HepG2 (cell line): ENCODE data around the gene RPL6. TPM values are rescaled to one million over a fixed set of nuclear protein-coding genes. Genes with fewer than 3 reads are reported as not detected.

Source experiments
- ETS1 ChIP-seq: sonication (generic); formaldehyde crosslinking; IDR thresholded peaks from 2 replicates; pipeline ENCODE4 v1.4.0; 2020; ENCODE audit warnings: missing genetic modification reagents
- FLYWCH1 ChIP-seq: sonication (generic); formaldehyde crosslinking; IDR thresholded peaks from 2 replicates; pipeline ENCODE4 v1.8.1; 2023; ENCODE audit warnings: mild to moderate bottlenecking, missing genetic modification reagents
- MED8 ChIP-seq: sonication (generic); formaldehyde crosslinking; IDR thresholded peaks from 2 replicates; pipeline ENCODE4 v1.8.1; 2023; ENCODE audit warnings: mild to moderate bottlenecking, missing genetic modification reagents; ENCODE audit not compliant: insufficient replicate concordance
- REPIN1 ChIP-seq: sonication (generic); formaldehyde crosslinking; IDR thresholded peaks from 2 replicates; pipeline ENCODE4 v1.8.0; 2022; ENCODE audit warnings: missing genetic modification reagents, low read depth, mild to moderate bottlenecking, borderline replicate concordance
- SP1 ChIP-seq, 2 experiments: fragments of 450-650 bp in 1 of 2; sonication (generic) in 1 of 2; formaldehyde crosslinking in 1 of 2; IDR thresholded peaks; 2 replicates each; pipeline versions ENCODE4 v1.4.0 to v1.6.1; 2016 to 2020; ENCODE audit warnings: missing genetic modification reagents in 1 of 2
- SP140L ChIP-seq: sonication (generic); formaldehyde crosslinking; IDR thresholded peaks from 2 replicates; pipeline ENCODE4 v1.4.0; 2020; ENCODE audit warnings: missing genetic modification reagents, borderline replicate concordance
- TFDP1 ChIP-seq: IDR thresholded peaks from 2 replicates; pipeline ENCODE4 v1.6.1; 2016; ENCODE audit warnings: missing compliant biosample characterization, missing genetic modification reagents, borderline replicate concordance
- U2AF2 ChIP-seq: fragments of 200-400 bp; formaldehyde crosslinking; IDR thresholded peaks from 2 replicates; pipeline ENCODE4 v1.6.1; 2017; ENCODE audit warnings: low read depth, mild to moderate bottlenecking, low read length
- ZC3H13 ChIP-seq: sonication (generic); formaldehyde crosslinking; IDR thresholded peaks from 2 replicates; pipeline ENCODE4 v1.8.1; 2023; ENCODE audit warnings: mild to moderate bottlenecking, missing genetic modification reagents, moderate library complexity
- ZFP62 ChIP-seq: sonication (generic); formaldehyde crosslinking; IDR thresholded peaks from 2 replicates; pipeline ENCODE4 v1.4.0; 2020; ENCODE audit warnings: missing genetic modification reagents
- ZFP82 ChIP-seq: sonication (generic); formaldehyde crosslinking; IDR thresholded peaks from 2 replicates; pipeline ENCODE4 v1.5.1; 2020; ENCODE audit warnings: mild to moderate bottlenecking, missing genetic modification reagents, borderline replicate concordance
- ZNF138 ChIP-seq: sonication (generic); formaldehyde crosslinking; IDR thresholded peaks from 2 replicates; pipeline ENCODE4 v1.5.0; 2020; ENCODE audit warnings: mild to moderate bottlenecking, low read depth, missing genetic modification reagents
- ZNF709 ChIP-seq: sonication (generic); formaldehyde crosslinking; IDR thresholded peaks from 2 replicates; pipeline ENCODE4 v1.5.0; 2020; ENCODE audit warnings: mild to moderate bottlenecking, missing genetic modification reagents
- ZNF775 ChIP-seq: sonication (generic); formaldehyde crosslinking; IDR thresholded peaks from 2 replicates; pipeline ENCODE4 v1.4.0; 2020; ENCODE audit warnings: missing genetic modification reagents, mild to moderate bottlenecking, moderate library complexity, borderline replicate concordance
- polyA plus RNA-seq, 8 experiments: library from polyadenylated mRNA; depleted of rRNA in 3 of 8; stranded (reverse) in 7 of 8; unstranded in 1 of 8; fragments of >200 nt; fragmentation: Illumina TruSeq in 4 of 8; extraction: Trizol in 4 of 8; gene quantifications; 2 replicates each; pipeline versions ENCODE4 v1.2.1 to v1.2.3, GENCODE V29; 2011 to 2016; ENCODE audit warnings: low read depth in 4 of 8, missing spikeins in 1 of 8, mixed read lengths in 1 of 8; ENCODE audit not compliant: insufficient read depth in 1 of 8
- total RNA-seq, 5 experiments: library from RNA; depleted of rRNA; stranded (reverse); fragments of >200 nt; fragmentation: Illumina TruSeq; extraction: Trizol; gene quantifications; 2 replicates each; pipeline ENCODE4 v1.2.3, GENCODE V29; 2016; ENCODE audit warnings: low read depth in 1 of 5
- TF ChIP-seq, protein P1 (sequence below): sonication (generic); formaldehyde crosslinking; IDR thresholded peaks from 2 replicates; pipeline ENCODE4 v1.4.0; 2020; ENCODE audit warnings: mild to moderate bottlenecking, low read depth, missing genetic modification reagents
- TF ChIP-seq, protein P2 (sequence below): sonication (generic); formaldehyde crosslinking; IDR thresholded peaks from 2 replicates; pipeline ENCODE4 v1.8.1; 2023; ENCODE audit warnings: mild to moderate bottlenecking, inconsistent platforms, moderate library complexity, missing genetic modification reagents, borderline replicate concordance
- TF ChIP-seq, protein P3 (sequence below): sonication (generic); formaldehyde crosslinking; IDR thresholded peaks from 2 replicates; pipeline ENCODE4 v1.4.0; 2020; ENCODE audit warnings: missing genetic modification reagents, low read depth, mild to moderate bottlenecking, borderline replicate concordance
- TF ChIP-seq, protein P4 (sequence below): IDR thresholded peaks from 2 replicates; pipeline ENCODE4 v1.4.0; 2020; ENCODE audit warnings: mild to moderate bottlenecking, missing genetic modification reagents

The RPL6 gene
- total and polyA plus RNA-seq, 2 of the 13 experiments (the other 11 are each of a cell fraction or from before 2014, with no cell fraction given) = 1,551 to 1,719 TPM

GRCh38 chr12:112409064-112409905 lies at the start of gene RPL6 (continued):
- TF ChIP-seq ZFP82 (CRISPR knock-in tag) (0 out of 2 replicates have a peak, but pooled peaks have one; percentile 57), ZNF138 (CRISPR knock-in tag) (peak; percentile 89; the same call in 1 of the 2 replicates), ETS1 (CRISPR knock-in tag) (no peak), ZNF775 (CRISPR knock-in tag) (0 out of 2 replicates have a peak, but pooled peaks have one; percentile 57), MED8 (no peak), ZNF709 (no peak), TFDP1 (CRISPR knock-in tag) (no peak; the same call in 1 of the 2 replicates), ZC3H13 (CRISPR knock-in tag) (peak; percentile 76; the same call in 1 of the 2 replicates), FLYWCH1 (CRISPR knock-in tag) (0 out of 2 replicates have a peak, but pooled peaks have one; percentile 43), U2AF2 (no peak), ZFP62 (CRISPR knock-in tag) (0 out of 2 replicates have a peak, but pooled peaks have one; percentile 39), SP140L (peak; percentile 85; the same call in 1 of the 2 replicates), SP1 (IDR thresholded peaks at IDR 0.05) (no peak), SP1 (CRISPR knock-in tag; IDR thresholded peaks at IDR 0.05) (no peak), REPIN1 (CRISPR knock-in tag) (peak; percentile 84; the same call in 1 of the 2 replicates)
- TF ChIP-seq, protein P1, sequence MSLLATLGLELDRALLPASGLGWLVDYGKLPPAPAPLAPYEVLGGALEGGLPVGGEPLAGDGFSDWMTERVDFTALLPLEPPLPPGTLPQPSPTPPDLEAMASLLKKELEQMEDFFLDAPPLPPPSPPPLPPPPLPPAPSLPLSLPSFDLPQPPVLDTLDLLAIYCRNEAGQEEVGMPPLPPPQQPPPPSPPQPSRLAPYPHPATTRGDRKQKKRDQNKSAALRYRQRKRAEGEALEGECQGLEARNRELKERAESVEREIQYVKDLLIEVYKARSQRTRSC (CRISPR knock-in tag) = no peak
- TF ChIP-seq, protein P2, sequence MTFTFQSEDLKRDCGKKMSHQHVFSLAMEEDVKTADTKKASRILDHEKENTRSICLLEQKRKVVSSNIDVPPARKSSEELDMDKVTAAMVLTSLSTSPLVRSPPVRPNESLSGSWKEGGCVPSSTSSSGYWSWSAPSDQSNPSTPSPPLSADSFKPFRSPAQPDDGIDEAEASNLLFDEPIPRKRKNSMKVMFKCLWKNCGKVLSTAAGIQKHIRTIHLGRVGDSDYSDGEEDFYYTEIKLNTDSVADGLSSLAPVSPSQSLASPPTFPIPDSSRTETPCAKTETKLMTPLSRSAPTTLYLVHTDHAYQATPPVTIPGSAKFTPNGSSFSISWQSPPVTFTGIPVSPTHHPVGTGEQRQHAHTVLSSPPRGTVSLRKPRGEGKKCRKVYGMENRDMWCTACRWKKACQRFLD (CRISPR knock-in tag) = peak; percentile 76; the same call in 1 of the 2 replicates
- TF ChIP-seq, protein P3, sequence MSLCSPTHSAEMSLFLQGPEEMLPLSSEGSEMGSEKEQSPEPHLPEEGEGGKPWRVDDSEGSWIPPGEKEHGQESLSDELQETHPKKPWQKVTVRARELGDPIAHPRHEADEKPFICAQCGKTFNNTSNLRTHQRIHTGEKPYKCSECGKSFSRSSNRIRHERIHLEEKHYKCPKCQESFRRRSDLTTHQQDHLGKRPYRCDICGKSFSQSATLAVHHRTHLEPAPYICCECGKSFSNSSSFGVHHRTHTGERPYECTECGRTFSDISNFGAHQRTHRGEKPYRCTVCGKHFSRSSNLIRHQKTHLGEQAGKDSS (CRISPR knock-in tag) = peak; percentile 83; the same call in 1 of the 2 replicates
- TF ChIP-seq, protein P4, sequence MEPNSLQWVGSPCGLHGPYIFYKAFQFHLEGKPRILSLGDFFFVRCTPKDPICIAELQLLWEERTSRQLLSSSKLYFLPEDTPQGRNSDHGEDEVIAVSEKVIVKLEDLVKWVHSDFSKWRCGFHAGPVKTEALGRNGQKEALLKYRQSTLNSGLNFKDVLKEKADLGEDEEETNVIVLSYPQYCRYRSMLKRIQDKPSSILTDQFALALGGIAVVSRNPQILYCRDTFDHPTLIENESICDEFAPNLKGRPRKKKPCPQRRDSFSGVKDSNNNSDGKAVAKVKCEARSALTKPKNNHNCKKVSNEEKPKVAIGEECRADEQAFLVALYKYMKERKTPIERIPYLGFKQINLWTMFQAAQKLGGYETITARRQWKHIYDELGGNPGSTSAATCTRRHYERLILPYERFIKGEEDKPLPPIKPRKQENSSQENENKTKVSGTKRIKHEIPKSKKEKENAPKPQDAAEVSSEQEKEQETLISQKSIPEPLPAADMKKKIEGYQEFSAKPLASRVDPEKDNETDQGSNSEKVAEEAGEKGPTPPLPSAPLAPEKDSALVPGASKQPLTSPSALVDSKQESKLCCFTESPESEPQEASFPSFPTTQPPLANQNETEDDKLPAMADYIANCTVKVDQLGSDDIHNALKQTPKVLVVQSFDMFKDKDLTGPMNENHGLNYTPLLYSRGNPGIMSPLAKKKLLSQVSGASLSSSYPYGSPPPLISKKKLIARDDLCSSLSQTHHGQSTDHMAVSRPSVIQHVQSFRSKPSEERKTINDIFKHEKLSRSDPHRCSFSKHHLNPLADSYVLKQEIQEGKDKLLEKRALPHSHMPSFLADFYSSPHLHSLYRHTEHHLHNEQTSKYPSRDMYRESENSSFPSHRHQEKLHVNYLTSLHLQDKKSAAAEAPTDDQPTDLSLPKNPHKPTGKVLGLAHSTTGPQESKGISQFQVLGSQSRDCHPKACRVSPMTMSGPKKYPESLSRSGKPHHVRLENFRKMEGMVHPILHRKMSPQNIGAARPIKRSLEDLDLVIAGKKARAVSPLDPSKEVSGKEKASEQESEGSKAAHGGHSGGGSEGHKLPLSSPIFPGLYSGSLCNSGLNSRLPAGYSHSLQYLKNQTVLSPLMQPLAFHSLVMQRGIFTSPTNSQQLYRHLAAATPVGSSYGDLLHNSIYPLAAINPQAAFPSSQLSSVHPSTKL (CRISPR knock-in tag) = no peak
